Measurements from ENCODE around the gene TMPRSS4.

TMPRSS4 gene

DNA sequence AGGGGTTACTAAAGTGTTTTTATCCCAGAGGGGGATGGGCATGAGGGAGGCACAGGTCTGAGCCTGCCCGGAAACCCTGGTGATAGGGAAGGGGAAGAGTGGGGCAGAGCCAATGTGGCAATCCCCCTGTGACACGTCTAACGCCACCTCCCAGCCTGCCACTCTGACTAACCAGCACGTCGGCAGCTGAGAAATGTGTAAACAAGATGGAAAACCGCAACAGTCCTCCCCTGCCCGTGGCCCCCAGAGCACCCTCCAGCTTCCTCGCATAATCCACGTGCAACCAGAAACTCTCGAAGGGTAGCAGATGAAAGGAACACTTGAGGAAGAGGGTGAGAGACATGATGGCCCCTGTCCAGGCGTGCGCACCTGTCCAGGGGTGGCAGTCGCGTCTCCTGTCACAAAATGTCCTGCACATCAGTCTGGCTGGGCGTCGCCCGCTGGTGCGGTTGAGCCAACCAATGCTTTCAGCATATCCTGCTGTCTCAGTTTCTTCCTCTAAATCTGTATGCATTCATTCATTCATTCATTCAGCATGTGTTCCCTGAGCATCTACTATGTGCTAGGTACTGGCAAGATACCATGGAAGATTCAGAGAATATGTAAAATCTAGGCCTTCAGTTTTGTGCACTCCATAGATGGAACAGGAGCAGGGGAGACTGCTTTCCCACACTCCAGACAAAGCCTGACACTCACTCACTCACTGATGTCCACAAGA lies 4.5 kb downstream of the TMPRSS4 start:
- TF ChIP-seq GATA2 (IDR thresholded peaks at IDR 0.05; ENCODE audit: low read depth, low read length) (no peak), GATA3 (IDR thresholded peaks at IDR 0.05; ENCODE audit: low read depth, low read length) (no peak)

DNA sequence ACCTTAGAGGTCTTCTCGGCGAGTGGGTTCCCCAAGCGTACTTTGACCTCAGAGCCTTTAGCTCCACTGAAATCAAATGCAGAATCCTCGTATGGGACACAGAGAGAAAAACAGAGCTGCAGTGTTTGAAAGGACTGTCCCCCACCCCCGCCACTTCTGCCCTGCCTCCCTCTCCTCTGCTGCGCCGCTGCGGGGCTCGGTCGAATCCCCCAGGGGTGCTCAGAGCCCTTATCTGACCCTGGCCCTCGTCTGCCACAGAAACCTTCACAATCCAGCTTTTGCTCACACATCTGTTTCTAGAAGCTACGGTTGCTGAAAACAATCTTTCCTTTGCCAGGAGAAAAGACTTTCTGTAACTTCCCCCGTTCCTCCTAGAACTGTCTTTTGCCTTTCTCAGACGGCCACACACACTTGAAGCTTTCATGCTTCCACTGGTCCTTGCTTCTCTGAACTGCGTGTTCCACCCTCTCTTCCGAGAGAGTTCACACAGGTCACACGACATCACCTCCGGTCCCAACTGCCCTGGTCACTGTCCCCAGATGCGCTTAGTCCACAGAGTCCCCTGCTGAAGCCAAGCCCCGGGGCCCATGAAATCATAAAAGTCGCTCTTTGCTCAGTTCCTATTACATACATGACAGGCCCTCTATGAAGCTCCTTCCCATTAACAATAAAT lies 6.1 kb downstream of the TMPRSS4 start:
- TF ChIP-seq GATA2 (IDR thresholded peaks at IDR 0.05; ENCODE audit: low read depth, low read length) (no peak), GATA3 (IDR thresholded peaks at IDR 0.05; ENCODE audit: low read depth, low read length) (no peak)

DNA sequence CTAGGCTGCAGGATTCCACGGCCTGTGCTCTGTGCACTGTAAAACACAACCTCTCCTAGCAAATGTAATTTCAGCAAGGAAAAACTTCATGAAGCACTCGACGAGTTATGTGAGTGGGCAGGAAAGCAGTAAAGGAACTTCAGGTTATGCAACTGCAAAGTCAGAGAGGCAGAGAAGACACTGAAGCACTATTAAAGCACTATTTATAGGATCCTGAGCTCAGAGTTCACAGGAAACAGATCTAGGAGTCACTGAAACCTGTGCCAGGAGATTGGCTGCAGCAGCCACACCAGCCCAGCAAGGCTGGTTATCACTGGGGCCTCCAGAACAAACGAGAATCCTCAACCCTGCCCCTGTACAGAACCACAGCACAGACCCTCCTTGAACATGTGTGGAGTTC lies 7.4 kb downstream of the TMPRSS4 start:
- TF ChIP-seq GATA2 (IDR thresholded peaks at IDR 0.05; ENCODE audit: low read depth, low read length) (no peak), GATA3 (IDR thresholded peaks at IDR 0.05; ENCODE audit: low read depth, low read length) (no peak)

DNA sequence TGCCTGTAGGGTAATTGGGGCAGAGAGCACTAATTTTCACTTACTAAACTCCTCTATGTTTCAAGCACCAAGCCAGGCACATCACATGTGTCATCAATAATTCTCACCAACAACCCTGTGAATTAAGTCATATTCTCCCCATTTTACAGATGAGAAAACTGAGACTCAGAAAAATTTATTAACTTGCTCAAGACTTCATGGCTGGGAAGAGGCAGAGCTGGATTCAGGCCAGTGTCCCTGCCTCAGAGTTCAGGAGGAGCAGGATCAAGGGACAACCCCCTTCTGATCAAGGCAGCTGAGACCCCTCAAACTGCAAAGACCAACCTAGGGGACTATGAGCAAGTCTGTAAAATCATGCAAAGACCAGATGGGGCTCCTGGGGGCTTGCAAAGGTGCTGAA lies 7.8 kb downstream of the TMPRSS4 start:
- no peak for TF ChIP-seq GATA2 (IDR thresholded peaks at IDR 0.05; ENCODE audit: low read depth, low read length)
- TF ChIP-seq GATA3 (IDR thresholded peaks at IDR 0.05; ENCODE audit: low read depth, low read length) = no peak

DNA sequence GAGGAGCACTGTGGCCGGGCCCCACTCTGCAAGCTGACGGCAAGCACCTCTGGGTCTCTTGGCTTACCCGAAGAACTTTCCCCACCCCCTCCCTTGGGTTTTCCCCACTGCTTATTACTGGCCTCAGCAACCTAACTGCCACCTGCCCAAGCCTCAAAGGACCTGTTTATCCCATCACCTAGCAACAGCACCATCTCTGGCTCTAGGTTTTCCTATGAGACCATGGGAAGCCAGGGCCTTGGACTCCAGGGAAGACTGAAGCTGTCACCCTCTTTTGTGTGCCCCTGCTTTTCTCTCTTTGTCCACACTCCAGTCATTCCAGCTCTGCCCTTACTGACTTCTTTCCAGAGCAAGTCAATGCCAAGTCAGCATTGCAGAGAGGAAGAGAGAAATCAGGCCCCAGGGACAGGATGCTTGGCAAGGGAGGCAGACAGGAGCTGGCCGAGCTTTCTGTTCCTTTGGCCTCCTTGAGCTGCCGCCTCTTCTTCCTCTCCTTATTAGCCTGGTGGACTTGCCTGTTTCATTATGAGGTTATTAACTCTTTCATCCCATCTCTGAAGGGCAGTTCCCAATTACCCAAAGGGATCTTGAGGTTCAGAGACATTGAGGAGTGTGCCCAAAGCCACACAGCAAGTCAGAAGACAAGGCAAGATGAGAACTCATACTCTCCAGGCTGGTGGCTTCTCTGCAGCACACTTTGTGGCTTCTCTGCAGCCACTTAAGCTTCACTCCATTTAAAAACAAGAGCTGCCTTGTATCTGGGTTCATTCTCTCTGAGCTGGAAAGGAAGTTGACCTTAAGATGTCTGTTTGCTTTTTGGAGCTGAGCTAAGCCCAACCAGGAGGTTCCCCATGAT lies 10.3 kb downstream of the TMPRSS4 start, which contains the start of gene SMIM35:
Gene SMIM35 (minus strand): TSS at position 51 of the 856 bp plus-strand sequence. CDS start 206 bp downstream, outside the sequence.
- no peak for TF ChIP-seq GATA3 (IDR thresholded peaks at IDR 0.05; ENCODE audit: low read depth, low read length)

DNA sequence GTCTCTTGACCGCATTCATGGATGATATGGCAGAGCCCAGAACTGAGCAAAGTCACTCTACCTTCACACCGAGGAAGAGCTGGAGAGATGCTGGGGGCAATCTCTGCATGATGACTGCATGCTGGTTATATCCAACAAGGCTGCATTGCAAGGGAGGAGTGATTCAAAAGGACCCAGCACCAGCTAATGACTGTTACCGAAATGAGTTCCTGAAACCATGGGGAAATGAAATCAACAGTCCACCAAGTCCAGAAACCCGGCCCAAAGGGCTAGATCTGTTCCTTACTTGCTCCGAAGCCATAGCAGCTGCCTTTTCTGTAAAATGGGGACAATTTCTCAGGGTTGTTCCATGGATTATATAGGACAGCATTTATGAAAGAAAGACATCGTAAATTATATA lies 11.1 kb downstream of the TMPRSS4 start:
- no peak for TF ChIP-seq GATA2 (IDR thresholded peaks at IDR 0.05; ENCODE audit: low read depth, low read length)
- no peak for TF ChIP-seq GATA3 (IDR thresholded peaks at IDR 0.05; ENCODE audit: low read depth, low read length)

DNA sequence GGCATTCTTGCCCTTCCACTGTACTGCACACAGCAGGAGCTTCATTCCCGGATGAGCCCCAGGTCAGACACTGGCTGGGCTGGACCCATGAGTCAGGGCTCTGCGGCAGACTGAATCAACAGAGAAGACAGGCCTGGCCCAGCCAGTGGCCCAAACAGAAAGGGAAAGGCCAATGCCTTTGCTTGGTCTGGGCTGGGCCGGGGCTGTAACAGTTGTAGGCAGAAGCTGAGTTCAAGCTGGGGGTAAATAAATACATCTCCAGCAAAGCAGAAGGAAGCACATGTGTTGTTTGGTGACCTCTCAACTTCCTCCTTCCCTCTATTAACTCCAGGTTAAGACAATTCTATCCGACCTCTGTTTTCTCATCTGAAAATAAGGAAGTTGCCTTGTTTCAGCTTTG lies 11.7 kb downstream of the TMPRSS4 start:
- no peak for TF ChIP-seq GATA3 (IDR thresholded peaks at IDR 0.05; ENCODE audit: low read depth, low read length)
- TF ChIP-seq GATA2 (IDR thresholded peaks at IDR 0.05; ENCODE audit: low read depth, low read length) = no peak

DNA sequence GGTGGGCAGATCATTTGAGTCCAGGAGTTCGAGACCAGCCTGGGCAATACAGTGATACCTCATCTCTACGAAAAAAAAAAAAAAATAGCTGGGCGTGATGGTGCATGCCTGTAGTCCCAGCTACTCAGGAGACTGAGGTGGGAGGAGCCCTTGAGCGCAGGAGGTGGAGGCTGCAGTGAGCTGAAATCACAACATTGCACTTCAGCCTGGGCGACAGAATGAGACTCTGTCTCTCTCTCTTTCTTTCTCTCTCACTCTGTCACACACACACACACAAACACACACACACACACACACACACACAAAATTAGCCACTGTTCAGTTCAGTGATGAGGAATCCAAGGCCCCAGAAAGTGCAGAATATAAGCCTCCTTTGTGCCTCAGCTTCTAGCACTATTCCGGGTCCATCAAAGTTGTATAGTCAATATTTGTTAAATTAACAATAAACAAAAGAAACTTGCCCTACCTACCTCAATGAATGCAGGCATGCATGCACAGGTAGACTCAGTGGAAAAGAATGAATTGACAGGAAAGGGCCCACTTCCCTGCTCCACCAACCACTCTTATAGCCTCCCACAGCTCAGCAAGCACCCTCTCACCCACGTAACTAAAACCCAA lies 13.8 kb downstream of the TMPRSS4 start:
- TF ChIP-seq GATA2 (IDR thresholded peaks at IDR 0.05; ENCODE audit: low read depth, low read length) = no peak

DNA sequence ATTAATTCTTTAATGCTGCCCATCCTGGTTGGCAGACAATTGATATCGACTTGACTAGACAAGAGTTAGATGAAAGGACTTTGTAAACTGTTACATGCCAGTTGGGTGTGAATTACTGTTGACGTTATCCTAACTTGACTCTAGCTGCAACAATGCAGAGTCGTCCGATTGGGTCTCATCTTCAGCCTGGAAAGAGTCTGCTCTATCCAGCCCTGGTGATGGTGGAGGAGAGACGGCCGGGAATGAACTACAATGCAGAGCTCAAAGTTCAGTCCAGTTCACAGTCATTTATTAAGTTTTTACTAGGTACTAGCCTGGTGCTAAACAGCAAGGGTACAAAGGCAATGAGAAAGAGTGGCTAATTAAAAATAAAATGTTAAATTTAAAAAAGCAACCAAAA lies 14.8 kb downstream of the TMPRSS4 start:
- TF ChIP-seq GATA2 (IDR thresholded peaks at IDR 0.05; ENCODE audit: low read depth, low read length) (no peak), GATA3 (IDR thresholded peaks at IDR 0.05; ENCODE audit: low read depth, low read length) (no peak)

DNA sequence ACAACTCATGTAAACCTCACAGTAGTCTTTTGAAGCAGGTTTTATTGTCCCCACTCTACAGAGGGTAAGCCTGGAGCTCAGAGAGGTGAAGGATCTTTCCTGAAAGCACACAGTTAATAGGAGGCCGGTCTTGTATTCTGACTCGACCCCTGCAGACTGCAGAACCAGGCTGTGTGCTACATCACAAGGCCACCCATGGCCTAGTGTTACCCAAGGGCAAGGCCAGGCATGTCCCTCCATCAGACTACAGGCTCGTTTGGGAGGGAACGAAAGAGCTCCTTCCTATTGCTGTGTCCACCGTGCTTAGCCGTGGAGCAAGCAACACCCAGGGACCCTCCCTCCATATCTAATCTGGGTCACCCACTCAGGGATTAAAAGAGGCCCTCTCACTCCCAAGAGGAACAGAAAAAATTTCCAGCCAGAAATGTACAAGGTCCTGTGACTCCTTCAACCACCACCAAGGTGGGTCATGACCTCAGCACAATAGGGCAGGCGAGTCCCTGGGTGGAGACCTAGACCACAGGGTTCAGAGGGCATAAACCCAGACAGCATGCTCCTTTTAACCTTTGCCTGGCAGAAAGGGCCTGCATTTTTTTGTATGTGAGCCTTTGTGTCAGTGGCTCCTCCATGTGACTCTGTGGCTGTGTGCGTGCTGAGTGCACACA lies 16.2 kb downstream of the TMPRSS4 start:
- no peak for TF ChIP-seq GATA2 (IDR thresholded peaks at IDR 0.05; ENCODE audit: low read depth, low read length)
- TF ChIP-seq GATA3 (IDR thresholded peaks at IDR 0.05; ENCODE audit: low read depth, low read length) = no peak

DNA sequence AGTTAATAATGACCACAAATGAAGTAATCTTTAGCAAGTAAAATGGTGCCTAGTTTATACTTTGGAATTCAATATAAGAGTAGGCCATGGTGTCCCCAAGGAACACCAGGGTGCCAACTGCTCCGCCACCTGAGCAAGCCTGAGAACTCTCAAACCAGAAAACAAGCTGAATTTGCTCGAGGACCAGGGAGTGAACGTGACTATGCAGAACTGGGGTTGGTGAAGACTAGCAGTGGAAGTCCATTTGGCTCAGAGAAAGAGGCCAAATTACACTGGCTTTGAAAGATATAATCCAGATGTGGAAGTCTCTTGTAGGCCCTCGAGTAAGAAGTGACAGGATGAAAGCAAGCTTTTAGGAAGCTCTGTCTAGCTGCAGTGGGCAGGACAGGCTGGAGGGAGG lies 18.6 kb downstream of the TMPRSS4 start:
- TF ChIP-seq GATA3 (IDR thresholded peaks at IDR 0.05; ENCODE audit: low read depth, low read length) (no peak), GATA2 (IDR thresholded peaks at IDR 0.05; ENCODE audit: low read depth, low read length) (no peak)

DNA sequence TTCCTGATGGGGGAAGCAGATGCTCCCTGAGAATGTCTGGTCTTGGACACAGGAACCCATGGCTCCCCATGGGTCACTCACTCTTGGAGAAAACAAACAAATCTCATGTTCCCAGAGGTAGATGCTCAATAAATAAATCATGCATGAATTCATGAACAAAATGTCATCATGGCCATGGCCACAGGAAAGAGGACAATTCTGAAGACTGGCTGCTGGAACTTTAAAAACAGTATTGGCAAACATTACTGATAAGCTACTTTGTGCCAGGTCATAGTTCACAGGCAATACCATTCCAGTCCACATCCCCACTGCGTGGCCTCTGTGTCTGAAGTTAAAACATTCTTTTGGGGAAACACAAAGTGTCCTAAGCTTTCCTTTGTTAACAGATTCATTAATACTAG lies 19.1 kb downstream of the TMPRSS4 start:
- TF ChIP-seq GATA3 (IDR thresholded peaks at IDR 0.05; ENCODE audit: low read depth, low read length) = no peak
- no peak for TF ChIP-seq GATA2 (IDR thresholded peaks at IDR 0.05; ENCODE audit: low read depth, low read length)

DNA sequence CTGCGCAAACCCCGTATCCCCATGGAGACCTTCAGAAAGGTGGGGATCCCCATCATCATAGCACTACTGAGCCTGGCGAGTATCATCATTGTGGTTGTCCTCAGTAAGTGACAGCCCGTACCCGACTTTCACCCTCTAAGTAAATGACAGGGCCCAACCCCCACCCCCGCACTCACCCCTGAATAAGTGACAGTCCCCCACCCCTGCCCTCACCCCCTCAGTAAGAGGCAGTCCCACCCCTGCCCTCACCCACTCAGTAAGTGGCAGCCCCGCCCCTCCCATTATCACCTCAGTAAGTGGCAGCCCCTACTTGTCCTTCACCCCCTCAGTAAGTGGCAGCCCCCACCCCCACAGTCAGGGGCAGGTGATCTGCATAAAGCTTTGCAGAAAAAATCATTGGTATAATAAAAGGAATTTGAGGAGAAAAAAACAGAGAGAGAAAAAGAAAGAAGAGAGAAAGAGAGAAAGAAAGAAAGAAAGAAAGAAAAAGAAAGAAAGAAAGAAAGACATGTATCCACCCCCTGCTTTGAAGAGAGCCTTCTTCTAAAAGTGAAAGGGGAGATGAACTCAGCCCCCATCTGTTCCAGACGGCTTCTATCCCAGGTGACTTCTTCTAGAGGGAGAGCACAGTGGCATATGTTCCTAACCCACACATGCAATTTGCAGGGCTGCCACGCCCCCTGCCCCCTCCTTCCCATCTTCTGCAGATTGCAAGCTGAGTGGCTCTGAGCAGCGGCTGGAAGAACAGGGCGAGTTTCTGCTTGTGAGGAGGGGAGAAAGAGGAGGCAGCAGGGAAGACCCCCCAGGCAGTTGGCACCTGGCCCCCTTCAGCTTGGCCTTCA lies 22.3 kb downstream of the TMPRSS4 start:
- TF ChIP-seq GATA2 (IDR thresholded peaks at IDR 0.05; ENCODE audit: low read depth, low read length) (no peak), GATA3 (IDR thresholded peaks at IDR 0.05; ENCODE audit: low read depth, low read length) (no peak)
